Mesodermal cell (in vitro differentiated cells): ENCODE measurements around the gene MYH7.
A peak's percentile ranks its signal among the peaks of the same experiment; 100 is the strongest.

Experiments used
- H3K27ac ChIP-seq: 2 replicates; pipeline ENCODE4 v1.7.0; 2013; ENCODE audit warnings: mild to moderate bottlenecking, low read depth, low read length, moderate library complexity; ENCODE audit not compliant: severe bottlenecking
- H3K36me3 ChIP-seq: 2 replicates; pipeline ENCODE4 v1.7.1; 2013; ENCODE audit warnings: mild to moderate bottlenecking, low read length, moderate library complexity; ENCODE audit not compliant: control insufficient read depth, insufficient read depth
- H3K4me1 ChIP-seq: one replicate; pipeline ENCODE4 v1.7.1; 2013; ENCODE audit warnings: mild to moderate bottlenecking, low read length; ENCODE audit not compliant: insufficient read depth, control insufficient read depth, poor library complexity, severe bottlenecking
- H3K4me3 ChIP-seq: 2 replicates; pipeline ENCODE4 v1.7.0; 2013; ENCODE audit warnings: low read length, control low read depth, mild to moderate bottlenecking; ENCODE audit not compliant: insufficient read depth, poor library complexity, severe bottlenecking; ENCODE audit errors: extremely low read depth
- H3K9me3 ChIP-seq: 2 replicates; pipeline ENCODE4 v1.7.1; 2013; ENCODE audit warnings: mild to moderate bottlenecking, low read length, moderate library complexity; ENCODE audit not compliant: control insufficient read depth
- WGBS, 2 experiments: methylation state at CpG; one replicate each; pipeline ENCODE4 v1.1.5; 2013; ENCODE audit warnings: missing lambda C conversion rate in 2 of 2; ENCODE audit not compliant: insufficient coverage in 2 of 2; 5-methylcytosine and 5-hydroxymethylcytosine counted together

Gene MYH7

GRCh38 chr14:23378612-23379220, 56.7 kb downstream of the MYH7 start:
- Histone ChIP-seq H3K4me1 (no peaks in the 10 kb centered on the region), H3K9me3 (no peaks in the 10 kb centered on the region), H3K4me3 (no peak overlapping the region), H3K27ac (no peak overlapping the region), H3K36me3 (no peaks in the 10 kb centered on the region)
- 68 to 82% methylated on average over 4 to 10 of the region's 11 CpGs for WGBS, 2 experiments

- Histone ChIP-seq H3K36me3 (no peaks in the 10 kb centered on the region), H3K4me3 (no peak overlapping the region), H3K4me1 (no peaks in the 10 kb centered on the region), H3K27ac (no peak overlapping the region), H3K9me3 (no peaks in the 10 kb centered on the region)
- 91 to 93% methylated on average over 12 of the region's 14 CpGs for WGBS, 2 experiments
Observed at GRCh38 chr14:23377573-23378563, 57.6 kb downstream of the MYH7 start.

- Histone ChIP-seq H3K9me3 (no peaks in the 10 kb centered on the region), H3K4me3 (no peak overlapping the region), H3K36me3 (no peaks in the 10 kb centered on the region), H3K27ac (no peak overlapping the region), H3K4me1 (no peaks in the 10 kb centered on the region)
- 69 to 80% methylated on average over 7 to 9 of the region's 11 CpGs for WGBS, 2 experiments
Observed at GRCh38 chr14:23377198-23377550, 58.3 kb downstream of the MYH7 start.

- WGBS, 2 experiments = 66 to 79% methylated on average over 9 to 11 of the region's 13 CpGs
- H3K4me3 ChIP-seq = no peak within 1 kb of the TSS
- H3K27ac ChIP-seq = no peak within 1 kb of the TSS
Observed at GRCh38 chr14:23376482-23377197, 58.8 kb downstream of the MYH7 start, which contains the start of gene CMTM5. TSS of gene CMTM5 (plus strand) at chr14:23377046. CDS start at chr14:23377252, 206 bp downstream.

GRCh38 chr14:23375527-23376251, 59.8 kb downstream of the MYH7 start:
- WGBS, 2 experiments = 88 to 92% methylated on average over 20 to 21 of the region's 21 CpGs
- Histone ChIP-seq H3K27ac (no peak overlapping the region), H3K4me3 (no peak overlapping the region), H3K9me3 (no peaks in the 10 kb centered on the region), H3K4me1 (no peaks in the 10 kb centered on the region), H3K36me3 (no peaks in the 10 kb centered on the region)

More at GRCh38 chr14:23376482-23377197, 58.8 kb downstream of the MYH7 start, which contains the start of gene CMTM5:
- Histone ChIP-seq H3K36me3 (no peaks in the 10 kb centered on the region), H3K9me3 (no peaks in the 10 kb centered on the region), H3K4me1 (no peaks in the 10 kb centered on the region)

GRCh38 chr14:23373041-23373440, 62.4 kb downstream of the MYH7 start:
- Histone ChIP-seq H3K4me3 (no peak overlapping the region), H3K4me1 (no peaks in the 10 kb centered on the region), H3K27ac (no peak overlapping the region), H3K9me3 (no peaks in the 10 kb centered on the region), H3K36me3 (no peaks in the 10 kb centered on the region)
- 100% methylated on average over 1 to 2 of the region's 3 CpGs for WGBS, 2 experiments

GRCh38 chr14:23372509-23372908, 63.0 kb downstream of the MYH7 start, which contains the start of gene IL25:
TSS of gene IL25 (plus strand) at chr14:23372809.
- H3K4me1 ChIP-seq = no peaks in the 10 kb centered on the region
- H3K36me3 ChIP-seq = no peaks in the 10 kb centered on the region
- H3K9me3 ChIP-seq = no peaks in the 10 kb centered on the region
- no peak within 1 kb of the TSS for H3K4me3 ChIP-seq
- WGBS, 2 experiments = 77 to 79% methylated on average over 2 of the region's 2 CpGs
- H3K27ac ChIP-seq = no peak within 1 kb of the TSS

GRCh38 chr14:23371865-23372264, 63.6 kb downstream of the MYH7 start:
- H3K27ac ChIP-seq = no peak overlapping the region
- H3K9me3 ChIP-seq = no peaks in the 10 kb centered on the region
- 67% methylated on average over 1 of the region's 1 CpG; no CpG with 5 or more reads in 1 of the 2 experiments for WGBS, 2 experiments
- no peaks in the 10 kb centered on the region for H3K4me1 ChIP-seq
- no peak overlapping the region for H3K4me3 ChIP-seq
- no peaks in the 10 kb centered on the region for H3K36me3 ChIP-seq

GRCh38 chr14:23370221-23370620, 65.2 kb downstream of the MYH7 start:
- H3K9me3 ChIP-seq = no peaks in the 10 kb centered on the region
- no peak overlapping the region for H3K4me3 ChIP-seq
- H3K4me1 ChIP-seq = no peaks in the 10 kb centered on the region
- no peak overlapping the region for H3K27ac ChIP-seq
- no peaks in the 10 kb centered on the region for H3K36me3 ChIP-seq
- 80 to 86% methylated on average over 1 of the region's 1 CpG for WGBS, 2 experiments

- peaks cover 2% of the 10 kb centered on the region for H3K4me1 ChIP-seq
- no peaks in the 10 kb centered on the region for H3K9me3 ChIP-seq
- H3K27ac ChIP-seq = peak overlapping the region; percentile 86
- peaks cover 23% of the 10 kb centered on the region for H3K36me3 ChIP-seq
- H3K4me3 ChIP-seq = peak overlapping the region; percentile 73
- WGBS, 2 experiments = 2% methylated on average over 29 of the region's 34 CpGs
Observed at GRCh38 chr14:23366426-23366921, 69.0 kb downstream of the MYH7 start.
